SU-DHL-6 (cell line): ENCODE results near the gene IRGM.
"Not testable (repeated sequence)": the region's sequence is repeated elsewhere in the genome, so short reads cannot be mapped to it uniquely, and the experiment has no call there.

Experiments used
- H2AFZ ChIP-seq: fragments of 200-600 bp; sonication (generic); 2 replicates; pipeline ENCODE4 v1.6.1; 2014; ENCODE audit warnings: low read depth, mild to moderate bottlenecking, moderate library complexity, mixed read lengths, antibody characterized with exemption, low read length; ENCODE audit not compliant: severe bottlenecking
- H3F3A ChIP-seq: fragments of 200-600 bp; shearing (Covaris generic); 2 replicates; pipeline ENCODE4 v1.6.0; 2016; ENCODE audit warnings: antibody characterized with exemption, mild to moderate bottlenecking; ENCODE audit not compliant: insufficient read depth
- H3K27ac ChIP-seq: fragments of 200-600 bp; sonication (generic); 2 replicates; pipeline ENCODE4 v1.5.1; 2016; ENCODE audit warnings: low read depth, mild to moderate bottlenecking, low read length, moderate library complexity, mixed read lengths
- H3K27me3 ChIP-seq: fragments of 200-600 bp; sonication (generic), shearing (Covaris generic); 2 replicates; pipeline ENCODE4 v1.6.0; 2014; ENCODE audit warnings: mild to moderate bottlenecking, low read length
- H3K36me3 ChIP-seq: fragments of 200-600 bp; sonication (generic); 2 replicates; pipeline ENCODE4 v1.6.1; 2014; ENCODE audit warnings: mild to moderate bottlenecking, low read length, mixed read lengths
- H3K4me2 ChIP-seq: fragments of 300-600, 200-600 bp; shearing (Covaris generic), sonication (generic); 2 replicates; pipeline ENCODE4 v1.6.0; 2014; ENCODE audit warnings: low read length, low read depth, mild to moderate bottlenecking; ENCODE audit not compliant: poor library complexity, severe bottlenecking
- H3K4me3 ChIP-seq: fragments of 200-600 bp; sonication (generic); 2 replicates; pipeline ENCODE4 v1.5.1; 2014; ENCODE audit warnings: antibody characterized with exemption, low read length, mild to moderate bottlenecking, mixed read lengths; ENCODE audit not compliant: insufficient read depth, poor library complexity, severe bottlenecking
- H3K79me2 ChIP-seq: fragments of 200-600 bp; sonication (generic); 2 replicates; pipeline ENCODE4 v1.6.1; 2014; ENCODE audit warnings: mild to moderate bottlenecking, low read length, moderate library complexity; ENCODE audit not compliant: insufficient read depth
- H3K9ac ChIP-seq: fragments of 200-600 bp; sonication (generic); 2 replicates; pipeline ENCODE4 v1.7.0; 2014; ENCODE audit warnings: mild to moderate bottlenecking, low read length
- H3K9me2 ChIP-seq: fragments of 200-600 bp; sonication (generic); replicated peaks from 2 replicates; pipeline ENCODE4 v1.6.1; 2014; ENCODE audit warnings: low read length; ENCODE audit not compliant: insufficient read depth
- H3K9me3 ChIP-seq: fragments of 200-600 bp; sonication (generic); 2 replicates; pipeline ENCODE4 v1.6.1; 2014; ENCODE audit warnings: low read length, mixed read lengths; ENCODE audit not compliant: insufficient read depth
- H4K20me1 ChIP-seq: fragments of 200-600 bp; sonication (generic); 2 replicates; pipeline ENCODE4 v1.6.1; 2014; ENCODE audit warnings: low read depth, mild to moderate bottlenecking, antibody characterized with exemption, low read length, moderate library complexity, mixed read lengths
- EZH2phosphoT487 ChIP-seq: fragments of 200-600 bp; sonication (generic), shearing (Covaris generic); conservative IDR thresholded peaks from 2 replicates; pipeline ENCODE4 v1.6.1; 2018; ENCODE audit warnings: mild to moderate bottlenecking, antibody characterized with exemption, low read length, moderate library complexity, mixed read lengths
- TF ChIP-seq, protein P1 (sequence below): fragments of 200-600 bp; sonication (generic); IDR thresholded peaks from one replicate; pipeline ENCODE4 v1.5.1; 2017; ENCODE audit warnings: antibody characterized with exemption, mild to moderate bottlenecking, low read length, moderate library complexity; ENCODE audit not compliant: insufficient read depth, poor library complexity, severe bottlenecking

Gene IRGM

DNA sequence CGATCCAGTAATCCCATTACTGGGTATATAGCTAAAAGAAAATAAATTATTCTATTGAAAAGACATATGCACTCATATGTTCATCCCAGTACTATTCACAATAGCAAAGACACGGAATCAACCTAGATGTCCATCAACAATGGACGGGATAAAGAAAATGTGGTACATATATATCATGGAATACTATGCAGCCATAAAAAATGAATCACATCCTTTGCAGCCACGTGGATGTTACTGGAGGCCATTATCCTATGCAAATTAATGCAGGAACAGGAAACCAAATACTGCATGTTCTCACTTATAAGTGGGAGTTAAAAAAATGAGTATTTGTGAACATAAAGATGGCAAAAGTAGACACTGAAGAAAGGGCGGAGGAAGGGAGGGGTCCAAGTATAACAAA is 16.6 kb upstream of the IRGM start:
- Histone ChIP-seq H3F3A (no peaks in the 10 kb centered on the region), H4K20me1 (no peaks in the 10 kb centered on the region), H3K4me3 (no peak overlapping the region), H3K27ac (no peak overlapping the region), H3K4me2 (no peak overlapping the region), H3K79me2 (no peaks in the 10 kb centered on the region), H3K9ac (no peak overlapping the region), H3K27me3 (no peaks in the 10 kb centered on the region), H3K9me3 (peaks cover 5% of the 10 kb centered on the region; the same call in 1 of the 2 replicates), H3K36me3 (no peaks in the 10 kb centered on the region), H2AFZ (no peak overlapping the region), H3K9me2 (no peaks in the 10 kb centered on the region)
- no peak for TF ChIP-seq EZH2phosphoT487
- TF ChIP-seq, protein P1, sequence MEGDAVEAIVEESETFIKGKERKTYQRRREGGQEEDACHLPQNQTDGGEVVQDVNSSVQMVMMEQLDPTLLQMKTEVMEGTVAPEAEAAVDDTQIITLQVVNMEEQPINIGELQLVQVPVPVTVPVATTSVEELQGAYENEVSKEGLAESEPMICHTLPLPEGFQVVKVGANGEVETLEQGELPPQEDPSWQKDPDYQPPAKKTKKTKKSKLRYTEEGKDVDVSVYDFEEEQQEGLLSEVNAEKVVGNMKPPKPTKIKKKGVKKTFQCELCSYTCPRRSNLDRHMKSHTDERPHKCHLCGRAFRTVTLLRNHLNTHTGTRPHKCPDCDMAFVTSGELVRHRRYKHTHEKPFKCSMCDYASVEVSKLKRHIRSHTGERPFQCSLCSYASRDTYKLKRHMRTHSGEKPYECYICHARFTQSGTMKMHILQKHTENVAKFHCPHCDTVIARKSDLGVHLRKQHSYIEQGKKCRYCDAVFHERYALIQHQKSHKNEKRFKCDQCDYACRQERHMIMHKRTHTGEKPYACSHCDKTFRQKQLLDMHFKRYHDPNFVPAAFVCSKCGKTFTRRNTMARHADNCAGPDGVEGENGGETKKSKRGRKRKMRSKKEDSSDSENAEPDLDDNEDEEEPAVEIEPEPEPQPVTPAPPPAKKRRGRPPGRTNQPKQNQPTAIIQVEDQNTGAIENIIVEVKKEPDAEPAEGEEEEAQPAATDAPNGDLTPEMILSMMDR, result no peak

DNA sequence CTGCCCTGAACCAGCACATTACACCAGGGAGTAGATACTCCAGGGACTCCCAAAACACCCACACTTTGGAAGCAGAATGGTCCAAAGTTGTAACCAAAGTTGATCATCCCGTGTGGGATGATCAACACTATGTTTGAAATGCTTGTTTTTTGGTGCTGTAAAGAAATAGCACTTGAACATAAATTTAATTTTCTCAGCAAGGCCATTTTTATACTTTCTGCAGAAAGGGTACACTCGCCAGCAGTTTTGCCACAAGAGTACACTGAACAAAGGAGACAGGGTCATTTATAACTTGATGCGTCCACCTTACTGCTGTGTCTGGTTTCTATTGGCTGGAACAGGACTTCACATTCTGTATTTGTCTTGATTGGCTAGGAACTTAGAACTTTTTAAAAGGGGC is 14.5 kb upstream of the IRGM start:
- H3K9me3 ChIP-seq, H3K36me3 ChIP-seq, H3K79me2 ChIP-seq, H4K20me1 ChIP-seq, H3K27me3 ChIP-seq, H2AFZ ChIP-seq, H3F3A ChIP-seq, H3K9me2 ChIP-seq, H3K9ac ChIP-seq, H3K27ac ChIP-seq, H3K4me2 ChIP-seq, H3K4me3 ChIP-seq: not testable (repeated sequence)

DNA sequence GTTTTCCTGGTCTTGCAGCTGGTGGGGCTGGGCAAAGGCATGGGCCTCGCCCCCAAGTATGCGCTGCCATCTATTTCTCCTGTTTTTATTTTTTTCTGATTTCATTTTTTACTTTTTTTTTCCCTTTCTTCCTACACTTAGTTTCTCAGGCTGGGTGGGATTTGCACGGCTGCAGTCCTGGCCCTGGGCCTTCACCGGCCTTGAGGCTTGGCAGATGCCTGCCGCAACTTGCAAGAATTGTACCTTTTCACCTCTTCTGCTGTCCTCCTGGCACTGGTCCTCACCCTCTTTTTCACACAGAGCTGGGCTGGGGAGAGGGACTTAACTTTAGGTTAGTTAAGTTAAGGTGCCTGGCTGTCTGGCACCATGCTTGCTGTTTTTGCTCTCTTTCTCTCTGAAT is 10.3 kb upstream of the IRGM start:
- H3K9me3 ChIP-seq, result peaks cover 5% of the 10 kb centered on the region; the same call in 1 of the 2 replicates
- TF ChIP-seq, protein P1, result no peak
- no peak for TF ChIP-seq EZH2phosphoT487
- H3K27ac ChIP-seq, result no peak overlapping the region
- H3K79me2 ChIP-seq, result no peaks in the 10 kb centered on the region
- no peaks in the 10 kb centered on the region for H3F3A ChIP-seq
- H3K9ac ChIP-seq, result no peak overlapping the region
- H3K36me3 ChIP-seq, result no peaks in the 10 kb centered on the region
- H3K27me3 ChIP-seq, result no peaks in the 10 kb centered on the region
- no peaks in the 10 kb centered on the region for H3K9me2 ChIP-seq
- H3K4me3 ChIP-seq, result no peak overlapping the region
- no peak overlapping the region for H2AFZ ChIP-seq
- H3K4me2 ChIP-seq, result no peak overlapping the region
- H4K20me1 ChIP-seq, result no peaks in the 10 kb centered on the region

DNA sequence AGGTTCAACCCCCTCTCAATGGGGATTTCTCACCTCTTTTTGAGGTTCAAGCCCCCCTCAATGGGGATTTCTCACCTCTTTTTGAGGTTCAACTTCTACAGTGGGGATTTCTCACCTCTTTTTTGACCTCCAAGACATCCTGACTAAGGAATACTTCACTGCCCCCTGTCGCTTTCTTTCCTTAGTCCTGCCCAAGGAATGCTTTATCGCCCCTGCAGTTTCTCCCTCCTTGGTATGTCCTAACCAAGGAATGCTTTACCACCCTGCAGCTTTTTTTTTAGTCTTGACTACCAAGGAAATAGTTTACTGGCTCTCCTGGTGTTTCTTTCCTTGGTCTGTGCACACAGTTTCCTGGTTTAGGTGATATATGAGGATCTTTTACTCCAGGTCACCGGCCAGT is 9.6 kb upstream of the IRGM start:
- no peaks in the 10 kb centered on the region for H3K79me2 ChIP-seq
- H3K27ac ChIP-seq, result no peak overlapping the region
- H3K9me3 ChIP-seq, result peaks cover 3% of the 10 kb centered on the region; the same call in 1 of the 2 replicates
- H3K4me2 ChIP-seq, result no peak overlapping the region
- no peak overlapping the region for H3K9ac ChIP-seq
- no peaks in the 10 kb centered on the region for H3K27me3 ChIP-seq
- no peaks in the 10 kb centered on the region for H3K9me2 ChIP-seq
- H2AFZ ChIP-seq, result no peak overlapping the region
- H3K4me3 ChIP-seq, result no peak overlapping the region
- H3F3A ChIP-seq, result no peaks in the 10 kb centered on the region
- H3K36me3 ChIP-seq, result no peaks in the 10 kb centered on the region
- H4K20me1 ChIP-seq, result no peaks in the 10 kb centered on the region
- TF ChIP-seq, protein P1, result no peak
- no peak for TF ChIP-seq EZH2phosphoT487

DNA sequence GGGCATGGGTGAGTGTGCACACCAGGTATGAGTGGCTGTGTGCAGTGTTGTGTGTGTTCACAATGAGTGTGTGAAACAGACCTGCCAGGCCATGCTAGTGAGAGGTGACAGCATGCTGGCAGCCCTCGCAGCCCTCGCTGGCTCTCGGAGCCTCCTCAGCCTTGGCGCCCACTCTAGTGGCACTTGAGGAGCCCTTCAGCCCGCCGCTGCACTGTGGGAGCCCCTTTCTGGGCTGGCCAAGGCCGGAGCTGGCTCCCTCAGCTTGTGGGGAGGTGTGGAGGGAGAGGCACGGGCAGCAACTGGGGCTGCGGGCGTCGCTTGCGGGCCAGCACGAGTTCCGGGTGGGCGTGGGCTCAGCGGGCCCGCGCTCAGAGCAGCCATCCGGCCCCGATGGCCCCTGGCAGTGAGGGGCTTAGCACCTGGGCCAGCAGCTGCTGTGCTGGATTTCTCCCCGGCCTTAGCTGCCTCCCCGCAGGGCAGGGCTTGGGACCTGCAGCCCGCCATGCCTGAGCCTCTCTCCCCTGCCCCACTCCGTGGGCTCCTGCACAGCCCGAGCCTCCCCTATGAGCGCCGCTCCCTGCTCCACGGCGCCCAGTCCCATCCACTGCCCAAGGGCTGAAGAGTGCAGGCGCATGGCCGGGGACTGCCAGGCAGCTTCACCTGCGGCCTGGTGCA is 999 bp upstream of the IRGM start:
- H3K4me3 ChIP-seq, H3K9me3 ChIP-seq, H3K9me2 ChIP-seq, H3F3A ChIP-seq, H3K4me2 ChIP-seq, H2AFZ ChIP-seq, H3K9ac ChIP-seq, H3K27me3 ChIP-seq, H3K36me3 ChIP-seq, H4K20me1 ChIP-seq, H3K79me2 ChIP-seq, H3K27ac ChIP-seq: not testable (repeated sequence)
